Heart left ventricle (tissue), 16 donors: Measurements from ENCODE around the gene PI4KA. TPM values are rescaled to one million over a fixed set of nuclear protein-coding genes. Genes with fewer than 3 reads are reported as not detected.

Experiments
- ATAC-seq, 4 donors: fragments of 200-7000 bp; cut with Tn5 transposase; one replicate each; pipeline ENCODE4 v1.9.1; 2020 to 2022; ENCODE audit warnings: moderate library complexity in 4 of 4, mild to moderate bottlenecking in 3 of 4, moderate number of reproducible peaks in 1 of 4
- DNase-seq, 5 donors: peaks; one replicate each; pipeline ENCODE4 v3.0.0-alpha.2; 2020
- H3K27ac ChIP-seq, 12 donors: fragments of 200-600 bp; sonication (generic) in 4 of 12; one replicate each; pipeline versions ENCODE4 v1.5.0 to v1.8.0; 2016 to 2022; ENCODE audit warnings: mild to moderate bottlenecking in 2 of 12
- H3K27me3 ChIP-seq, 9 donors: fragments of 200-600 bp; sonication (generic) in 2 of 9; one replicate each; pipeline versions ENCODE4 v1.5.1 to v1.8.0; 2016 to 2022; ENCODE audit warnings: mild to moderate bottlenecking in 3 of 9
- H3K36me3 ChIP-seq, 9 donors: fragments of 200-600 bp; sonication (generic) in 2 of 9; one replicate each; pipeline versions ENCODE4 v1.5.0 to v1.8.0; 2018 to 2022; ENCODE audit warnings: mild to moderate bottlenecking in 2 of 9
- H3K4me1 ChIP-seq, 12 donors: fragments of 200-600 bp; sonication (generic) in 4 of 12; one replicate each; pipeline versions ENCODE4 v1.5.0 to v1.8.0; 2016 to 2022; ENCODE audit warnings: mild to moderate bottlenecking in 3 of 12
- H3K4me3 ChIP-seq, 12 donors: fragments of 200-600 bp; sonication (generic) in 4 of 12; one replicate each; pipeline versions ENCODE4 v1.5.0 to v1.8.0; 2017 to 2022; ENCODE audit warnings: mild to moderate bottlenecking in 9 of 12, moderate library complexity in 4 of 12
- H3K9me3 ChIP-seq, 12 donors: fragments of 200-600 bp; sonication (generic) in 4 of 12; one replicate each; pipeline versions ENCODE4 v1.5.0 to v1.8.0; 2016 to 2022; ENCODE audit warnings: mild to moderate bottlenecking in 1 of 12
- POLR2A ChIP-seq, 2 donors: fragments of 450-650 bp; IDR thresholded peaks; one replicate each; pipeline ENCODE4 v1.6.1; 2017; ENCODE audit warnings: antibody characterized with exemption in 2 of 2, mild to moderate bottlenecking in 2 of 2, moderate library complexity in 2 of 2
- WGBS, 4 donors: extraction: QIAGEN DNeasy Blood & Tissue Kit in 2 of 4; methylation state at CpG; one replicate each; pipeline versions ENCODE4 v1.1.5 to v1.1.7; 2013 to 2018; 5-methylcytosine and 5-hydroxymethylcytosine counted together
- intact Hi-C, 10 donors: fragments of 100-400 bp; cut with DNase I; formaldehyde crosslinking; loops; one replicate each; pipeline versions ENCODE4 v1.11.1 to v1.14.2; 2022
- polyA plus RNA-seq, 2 donors: library from polyadenylated mRNA; stranded (reverse); fragments of 200-250 nt; gene quantifications; one replicate each; pipeline ENCODE4 v1.2.3, GENCODE V29; 2013
- total RNA-seq, 9 donors: library from RNA; depleted of rRNA in 2 of 9; stranded (reverse); fragments of >200 nt in 2 of 9; fragmentation: NEBNext Ultra II Directional in 3 of 9; extraction: Animal tissue kit (Norgen Biotek cat#: 25700) in 3 of 9; gene quantifications; one replicate each; pipeline versions ENCODE4 v1.1.0 to v1.2.4, GENCODE V29; 2016 to 2023
- TF ChIP-seq, protein P1 (sequence below), 12 donors: fragments of 200-600 bp; sonication (generic) in 4 of 12; IDR thresholded peaks; one replicate each; pipeline versions ENCODE4 v1.5.0 to v1.8.0; 2018 to 2022; ENCODE audit warnings: antibody characterized with exemption in 12 of 12, mild to moderate bottlenecking in 5 of 12
- donor health status: ischemic (EF 13 %, LVEDD 7.1; RV severe dilation, severe dysfunction).
- donor health status: healthy with polysubstance abuse.
- donor health status: DM: no; HTN: yes; CAD: no.
- donor health status: DM: no; HTN: no; CAD: no.
- donor health status: ischemic (EF 25% LVEDD 6.9; RV normal size, moderate dysfunction).
- donor health status: ischemic (EF 25% LVEDD 5.7; RV mildly dilated, moderate dysfunction).
- donor health status: healthy.
- donor health status: DM: yes; HTN: yes; CAD: no.
- donor health status: ischemic (EF 35%, LVEDD 5.7; RV mildly dilated, moderate dysfunction).
- donor health status: nonischemic (EF 11% LVEDD 7.7; RV severe dilation, severe dysfunction).
- donor health status: DM: yes; HTN: yes; CAD: no.
- donor health status: PGD.
- donor health status: ischemic (EF 29% LVEDD 5.4; RV normal size, mild dysfunction).
- donor health status: nonischemic (EF 23%, LVEDD 6.1; RV moderate dilation, normal function).

Gene PI4KA
- total and polyA plus RNA-seq, 11 donors = 20.6 to 66.4 (median 46.9) TPM

DNA sequence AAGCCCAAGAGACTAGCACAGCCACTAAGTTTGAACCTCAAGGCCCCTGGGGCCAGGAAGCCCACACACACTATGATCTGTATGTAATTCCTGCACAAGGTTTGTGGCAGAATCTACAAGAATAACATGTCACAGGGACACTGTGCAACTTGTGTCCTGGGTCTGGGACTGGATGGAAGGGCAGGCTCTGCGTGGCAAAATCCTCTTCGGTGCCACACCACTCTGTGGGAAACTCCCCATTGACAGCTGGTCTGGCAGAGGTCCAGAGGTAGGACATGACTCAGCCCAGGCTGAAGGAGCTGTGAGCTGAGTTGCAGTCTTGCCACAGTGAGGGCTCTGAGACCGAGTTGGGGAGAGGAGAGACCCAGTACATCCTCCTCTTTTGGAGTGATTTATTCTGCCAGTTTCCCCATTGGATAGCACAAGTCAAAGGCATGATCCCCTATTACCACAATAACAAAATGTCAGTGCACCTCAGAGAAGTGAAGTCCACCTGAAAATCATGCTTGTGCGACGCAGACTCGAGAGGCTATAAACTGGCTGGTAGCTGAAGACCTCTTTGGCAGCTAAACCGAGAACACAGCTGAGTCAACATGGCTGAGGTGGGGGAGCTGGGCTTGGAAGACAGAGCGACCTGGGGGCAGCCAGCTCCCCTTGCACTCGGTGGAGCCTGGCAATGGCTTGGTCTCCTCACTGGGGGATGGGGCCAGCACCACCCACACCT is 108.0 kb downstream of the PI4KA start:
- DNase-seq = peak; percentile 50 to 80 (median 75)
- H3K9me3 ChIP-seq = no peaks in the 10 kb centered on the region
- intact Hi-C loops = no loop called here
- peaks cover 0 to 89% (median 71%) of the 10 kb centered on the region in 9 donors for H3K36me3 ChIP-seq
- no peak overlapping the region for H3K27ac ChIP-seq
- ATAC-seq = peak in 3 of 4 donors; percentile 83 to 90 (median 87)
- TF ChIP-seq POLR2A (IDR thresholded peaks at IDR 0.05) = no peak
- TF ChIP-seq, protein P1, sequence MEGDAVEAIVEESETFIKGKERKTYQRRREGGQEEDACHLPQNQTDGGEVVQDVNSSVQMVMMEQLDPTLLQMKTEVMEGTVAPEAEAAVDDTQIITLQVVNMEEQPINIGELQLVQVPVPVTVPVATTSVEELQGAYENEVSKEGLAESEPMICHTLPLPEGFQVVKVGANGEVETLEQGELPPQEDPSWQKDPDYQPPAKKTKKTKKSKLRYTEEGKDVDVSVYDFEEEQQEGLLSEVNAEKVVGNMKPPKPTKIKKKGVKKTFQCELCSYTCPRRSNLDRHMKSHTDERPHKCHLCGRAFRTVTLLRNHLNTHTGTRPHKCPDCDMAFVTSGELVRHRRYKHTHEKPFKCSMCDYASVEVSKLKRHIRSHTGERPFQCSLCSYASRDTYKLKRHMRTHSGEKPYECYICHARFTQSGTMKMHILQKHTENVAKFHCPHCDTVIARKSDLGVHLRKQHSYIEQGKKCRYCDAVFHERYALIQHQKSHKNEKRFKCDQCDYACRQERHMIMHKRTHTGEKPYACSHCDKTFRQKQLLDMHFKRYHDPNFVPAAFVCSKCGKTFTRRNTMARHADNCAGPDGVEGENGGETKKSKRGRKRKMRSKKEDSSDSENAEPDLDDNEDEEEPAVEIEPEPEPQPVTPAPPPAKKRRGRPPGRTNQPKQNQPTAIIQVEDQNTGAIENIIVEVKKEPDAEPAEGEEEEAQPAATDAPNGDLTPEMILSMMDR (IDR thresholded peaks at IDR 0.05) = no peak
- peaks cover 0 to 27% (median 9%) of the 10 kb centered on the region in 12 donors for H3K4me1 ChIP-seq
- no peaks in the 10 kb centered on the region for H3K27me3 ChIP-seq
- WGBS, 4 donors = 57 to 73% (median 65%) methylated on average over 9 of the region's 9 CpGs
- H3K4me3 ChIP-seq = no peak overlapping the region

DNA sequence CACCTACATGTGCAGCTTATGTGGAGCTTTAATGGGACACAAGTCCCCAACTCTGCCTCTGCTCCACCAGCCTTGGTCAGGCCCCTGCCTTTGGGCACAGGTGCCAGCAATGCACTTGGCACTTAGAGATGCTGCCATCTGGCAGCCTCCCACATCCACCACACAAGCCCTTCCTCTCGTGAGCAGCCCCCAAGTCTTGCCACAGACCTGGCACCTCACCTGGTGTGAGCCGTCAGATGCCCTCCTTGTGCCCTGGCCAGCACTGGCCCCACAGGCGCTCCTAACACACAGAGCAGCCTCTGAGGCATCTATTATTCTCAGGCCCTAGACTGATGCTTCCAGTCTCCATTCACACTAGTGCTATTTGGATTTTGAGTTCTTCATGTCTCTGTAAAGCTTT is 109.2 kb downstream of the PI4KA start:
- no peak overlapping the region for H3K4me3 ChIP-seq
- TF ChIP-seq, protein P1 (IDR thresholded peaks at IDR 0.05) = no peak
- TF ChIP-seq POLR2A (IDR thresholded peaks at IDR 0.05) = no peak
- intact Hi-C loops = no loop called here
- 71 to 84% (median 79%) methylated on average over 3 of the region's 3 CpGs for WGBS, 4 donors
- H3K4me1 ChIP-seq = peaks cover 0 to 27% (median 9%) of the 10 kb centered on the region in 12 donors
- ATAC-seq (no peak), DNase-seq (peak in 1 of 5 donors; percentile 2)
- peak overlapping the region in 1 of 12 donors; percentile 11 for H3K27ac ChIP-seq
- peaks cover 0 to 95% (median 75%) of the 10 kb centered on the region in 9 donors for H3K36me3 ChIP-seq
- no peaks in the 10 kb centered on the region for H3K9me3 ChIP-seq
- no peaks in the 10 kb centered on the region for H3K27me3 ChIP-seq

DNA sequence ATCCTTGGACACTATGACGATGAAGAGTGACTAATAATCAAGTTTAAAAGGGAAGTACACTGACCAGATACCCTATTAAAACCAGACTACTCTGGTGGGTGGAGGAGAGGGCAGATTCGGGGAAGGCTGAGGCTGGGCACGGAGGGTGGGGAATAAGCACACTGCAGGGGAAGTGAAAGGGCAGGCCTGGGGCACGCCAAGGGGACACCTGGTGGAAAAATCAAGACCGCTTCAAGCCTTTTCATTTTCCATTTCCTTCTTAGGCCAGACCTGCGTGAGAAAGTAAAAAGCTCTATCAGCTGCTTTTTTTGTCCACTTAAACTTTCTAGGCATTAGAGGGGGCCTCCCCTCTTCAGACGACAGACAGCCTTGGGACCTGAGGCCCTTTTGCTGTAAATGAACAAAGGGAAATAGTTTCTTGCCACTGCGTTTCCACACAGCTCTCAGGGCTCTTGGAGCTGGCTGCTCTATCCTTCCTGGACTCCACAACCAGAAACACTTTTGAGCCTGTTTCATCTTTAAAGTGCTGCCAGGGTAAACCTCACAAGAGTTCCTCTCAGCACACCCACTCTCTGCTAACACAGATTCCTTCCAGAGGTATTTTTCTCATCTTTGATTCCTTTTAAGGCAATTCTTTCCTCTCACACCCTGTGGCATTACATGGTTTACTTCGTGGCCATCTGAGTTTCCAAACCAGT is 109.7 kb downstream of the PI4KA start:
- intact Hi-C loops = no loop called here
- WGBS, 4 donors = 75 to 84% (median 76%) methylated on average over 9 of the region's 9 CpGs
- Histone ChIP-seq H3K4me3 (no peak overlapping the region), H3K27ac (peak overlapping the region in 1 of 12 donors; percentile 11), H3K4me1 (peaks cover 0 to 27% (median 9%) of the 10 kb centered on the region in 12 donors), H3K36me3 (peaks cover 0 to 96% (median 81%) of the 10 kb centered on the region in 9 donors), H3K27me3 (no peaks in the 10 kb centered on the region), H3K9me3 (no peaks in the 10 kb centered on the region)
- DNase-seq (peak in 1 of 5 donors; percentile 28), ATAC-seq (peak in 1 of 4 donors; percentile 21)
- TF ChIP-seq, protein P1 (IDR thresholded peaks at IDR 0.05) = no peak
- TF ChIP-seq POLR2A (IDR thresholded peaks at IDR 0.05) = no peak

DNA sequence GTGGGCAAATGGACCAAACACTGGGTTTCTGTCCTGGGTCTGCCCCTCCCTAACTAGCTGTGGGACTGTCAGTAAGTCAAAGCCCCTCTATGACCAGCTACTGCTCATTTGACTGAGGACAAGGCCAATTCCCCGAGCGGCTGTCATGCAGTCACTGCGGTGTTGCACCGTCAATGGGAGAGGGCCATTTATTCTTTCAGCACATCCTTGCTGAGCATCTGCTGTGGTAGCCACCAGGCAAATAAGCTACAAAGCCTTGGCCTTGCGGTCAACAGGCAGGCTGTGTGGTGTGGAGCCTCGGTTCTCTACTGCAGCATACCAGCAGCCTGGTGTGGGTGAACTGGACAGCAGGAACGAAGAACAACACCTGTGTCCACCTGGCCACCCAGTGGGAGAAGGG is 110.5 kb downstream of the PI4KA start:
- intact Hi-C loops = no loop called here
- DNase-seq (peak in 1 of 5 donors; percentile 30), ATAC-seq (no peak)
- H3K36me3 ChIP-seq = peaks cover 0 to 97% (median 89%) of the 10 kb centered on the region in 9 donors
- no peaks in the 10 kb centered on the region for H3K9me3 ChIP-seq
- no peaks in the 10 kb centered on the region for H3K27me3 ChIP-seq
- H3K27ac ChIP-seq = no peak overlapping the region
- peaks cover 0 to 27% (median 9%) of the 10 kb centered on the region in 12 donors for H3K4me1 ChIP-seq
- WGBS, 4 donors = 84 to 97% (median 96%) methylated on average over 7 of the region's 7 CpGs
- H3K4me3 ChIP-seq = no peak overlapping the region
- TF ChIP-seq, protein P1 (IDR thresholded peaks at IDR 0.05) = no peak
- no peak for TF ChIP-seq POLR2A (IDR thresholded peaks at IDR 0.05)
